OCI-LY1 (cell line): ENCODE measurements around the gene SLC39A13.

Experiments used
- CTCF ChIP-seq: fragments of 200-600 bp; sonication (generic), shearing (Covaris generic); IDR thresholded peaks from 2 replicates; pipeline ENCODE4 v1.5.1; 2017; ENCODE audit warnings: mild to moderate bottlenecking, antibody characterized with exemption, low read length, moderate library complexity, mixed read lengths
- EZH2 ChIP-seq: fragments of 200-600 bp; sonication (generic), shearing (Covaris generic); IDR thresholded peaks from 2 replicates; pipeline ENCODE4 v1.8.0; 2017; ENCODE audit warnings: borderline replicate concordance, mixed run types, mild to moderate bottlenecking, antibody characterized with exemption, low read length, moderate library complexity, mixed read lengths

GRCh38 chr11:47378010-47378835 lies 30.2 kb upstream of the SLC39A13 start, which contains the start of gene SPI1:
- TF ChIP-seq CTCF (no peak), EZH2 (no peak)
